Measurements from ENCODE around the gene PRR3. TPM values are rescaled to one million over a fixed set of nuclear protein-coding genes. Genes with fewer than 3 reads are reported as not detected.

The PRR3 gene
- polyA plus RNA-seq, 10 donors, result 16.0 to 28.1 (median 21.4) TPM

DNA sequence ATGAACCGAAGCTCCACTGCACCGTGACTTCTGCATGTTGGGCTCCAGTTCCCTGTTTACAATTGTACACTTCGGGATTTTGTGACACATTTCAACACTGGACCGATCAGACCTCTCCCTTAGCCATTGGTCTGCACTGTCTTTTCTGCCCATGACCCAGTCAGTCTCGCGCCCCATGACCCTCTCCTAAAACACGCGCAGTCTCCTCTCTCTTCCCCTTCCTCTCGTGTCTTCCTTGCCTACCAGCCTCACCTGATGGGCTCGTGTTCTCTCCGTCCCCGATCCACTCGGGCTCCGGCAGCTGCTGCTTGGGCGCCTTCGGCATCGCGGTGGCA lies 13.6 kb downstream of the PRR3 start:
- no peak for DNase-seq

DNA sequence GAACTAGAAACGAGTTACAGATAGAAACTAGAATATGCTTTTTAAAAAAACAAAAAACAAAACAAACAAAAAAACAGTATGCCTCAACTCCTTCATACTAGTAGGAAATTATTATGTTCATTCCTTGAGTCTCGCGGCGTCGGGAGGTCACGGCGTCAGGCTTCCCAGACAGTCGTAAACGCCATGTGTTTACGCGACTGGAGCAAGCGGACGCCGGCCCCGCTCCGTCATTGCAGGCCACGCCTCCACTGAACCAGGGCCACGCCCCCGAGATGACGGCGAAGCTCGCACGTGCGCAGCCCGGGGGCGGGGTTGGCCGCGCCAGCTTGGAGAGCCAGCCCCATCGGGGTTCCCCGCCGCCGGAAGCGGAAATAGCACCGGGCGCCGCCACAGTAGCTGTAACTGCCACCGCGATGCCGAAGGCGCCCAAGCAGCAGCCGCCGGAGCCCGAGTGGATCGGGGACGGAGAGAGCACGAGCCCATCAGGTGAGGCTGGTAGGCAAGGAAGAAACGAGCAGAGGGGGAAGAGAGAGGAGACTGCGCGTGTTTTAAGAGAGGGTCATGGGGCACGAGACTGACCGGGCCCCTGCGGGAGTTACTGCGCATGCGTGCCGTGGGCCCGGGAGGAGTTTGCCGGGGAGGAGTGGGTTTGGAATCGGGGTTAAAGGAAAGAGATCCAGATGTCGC lies 14.1 kb downstream of the PRR3 start, which contains the start of gene ABCF1:
Gene ABCF1 (plus strand): TSS at position 368 of the 687 bp plus-strand sequence. CDS start 46 bp downstream, at position 414.
- DNase-seq, result peak; percentile 97 to 100 (median 99)

DNA sequence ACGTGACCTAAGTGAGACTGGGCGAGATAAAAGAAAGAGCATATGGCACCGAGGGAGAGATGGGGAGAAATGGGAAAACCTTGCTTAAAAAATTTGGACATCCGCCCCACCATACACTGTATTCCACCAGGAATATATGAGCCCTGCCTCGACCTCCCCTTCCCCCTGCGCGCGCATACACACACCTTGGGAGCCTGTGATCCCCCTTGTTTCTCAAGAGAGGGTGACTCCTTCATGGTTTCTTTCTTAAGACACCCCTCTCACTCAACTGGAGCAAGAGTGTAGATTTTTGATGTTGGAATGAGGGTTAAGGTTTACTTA lies 14.6 kb downstream of the PRR3 start:
- no peak for DNase-seq

DNA sequence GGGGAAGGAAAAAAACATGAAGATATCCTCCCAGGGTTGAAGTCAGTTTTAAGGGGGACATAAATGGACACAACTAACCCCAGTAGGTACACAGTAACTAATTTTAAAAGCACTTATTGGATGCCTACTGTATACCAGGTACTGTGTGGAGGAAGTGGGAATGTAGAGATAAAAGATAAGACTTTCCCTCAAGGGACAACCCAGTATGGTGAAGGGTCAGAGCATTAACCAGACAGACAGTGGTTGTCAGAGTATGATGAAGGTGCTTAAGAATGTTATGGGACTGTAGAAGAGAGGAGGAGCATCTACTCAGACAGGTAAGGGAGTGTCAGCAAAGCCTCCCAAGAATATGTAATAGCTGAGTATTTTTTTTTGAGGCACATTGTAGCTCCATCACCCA lies 15.1 kb downstream of the PRR3 start:
- DNase-seq, result no peak

DNA sequence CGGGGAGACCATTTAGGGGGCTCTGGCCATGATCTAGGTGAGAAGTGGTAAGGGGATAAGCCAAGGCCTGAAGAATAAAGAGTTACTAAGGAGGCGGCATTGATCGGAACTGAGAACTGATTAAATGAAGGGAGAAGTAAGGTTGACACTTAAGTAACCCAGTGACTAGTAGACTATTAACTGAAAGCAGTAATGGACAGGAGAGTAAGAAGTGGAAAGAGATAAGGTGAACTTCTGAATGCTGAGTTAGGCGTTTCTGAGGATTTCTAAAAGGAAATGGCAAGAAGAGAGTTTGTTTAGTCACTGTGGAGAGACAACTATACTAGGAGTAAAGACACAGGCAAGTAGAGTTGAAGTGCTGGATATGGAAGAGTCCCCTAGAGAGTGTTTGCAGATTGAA lies 16.0 kb downstream of the PRR3 start:
- no peak for DNase-seq

DNA sequence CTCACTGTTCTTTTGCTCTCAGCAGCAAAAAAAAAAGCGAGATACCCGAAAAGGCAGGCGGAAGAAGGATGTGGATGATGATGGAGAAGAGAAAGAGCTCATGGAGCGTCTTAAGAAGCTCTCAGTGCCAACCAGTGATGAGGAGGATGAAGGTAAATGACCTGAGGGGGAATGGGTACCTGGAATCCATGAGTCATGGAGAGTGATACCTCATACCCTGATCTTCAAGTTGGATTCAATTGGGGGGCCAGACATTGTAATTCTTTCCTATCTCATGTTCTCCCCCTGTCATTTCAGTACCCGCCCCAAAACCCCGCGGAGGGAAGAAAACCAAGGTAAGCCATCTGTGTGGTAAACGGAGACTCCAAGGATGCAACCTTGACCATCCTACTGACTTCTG lies 21.0 kb downstream of the PRR3 start:
- no peak for DNase-seq

DNA sequence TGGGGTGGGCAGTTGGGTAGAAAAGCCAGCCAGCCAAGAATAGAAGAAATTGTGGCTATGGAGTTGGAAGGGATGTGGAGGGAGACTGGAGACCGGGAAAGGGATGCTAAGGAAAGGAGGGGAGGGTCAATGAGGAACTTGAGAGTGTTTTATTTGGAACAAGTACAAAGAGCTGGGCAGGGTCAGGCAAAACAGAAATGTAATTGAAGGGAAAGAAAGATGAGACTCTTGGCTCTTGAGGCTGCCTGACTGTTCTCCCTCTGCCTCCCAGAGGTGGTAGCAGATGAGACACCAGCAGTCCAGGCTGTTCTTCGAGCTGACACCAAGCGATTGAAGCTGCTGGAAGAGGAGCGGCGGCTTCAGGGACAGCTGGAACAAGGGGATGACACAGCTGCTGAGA lies 26.8 kb downstream of the PRR3 start:
- no peak for DNase-seq

DNA sequence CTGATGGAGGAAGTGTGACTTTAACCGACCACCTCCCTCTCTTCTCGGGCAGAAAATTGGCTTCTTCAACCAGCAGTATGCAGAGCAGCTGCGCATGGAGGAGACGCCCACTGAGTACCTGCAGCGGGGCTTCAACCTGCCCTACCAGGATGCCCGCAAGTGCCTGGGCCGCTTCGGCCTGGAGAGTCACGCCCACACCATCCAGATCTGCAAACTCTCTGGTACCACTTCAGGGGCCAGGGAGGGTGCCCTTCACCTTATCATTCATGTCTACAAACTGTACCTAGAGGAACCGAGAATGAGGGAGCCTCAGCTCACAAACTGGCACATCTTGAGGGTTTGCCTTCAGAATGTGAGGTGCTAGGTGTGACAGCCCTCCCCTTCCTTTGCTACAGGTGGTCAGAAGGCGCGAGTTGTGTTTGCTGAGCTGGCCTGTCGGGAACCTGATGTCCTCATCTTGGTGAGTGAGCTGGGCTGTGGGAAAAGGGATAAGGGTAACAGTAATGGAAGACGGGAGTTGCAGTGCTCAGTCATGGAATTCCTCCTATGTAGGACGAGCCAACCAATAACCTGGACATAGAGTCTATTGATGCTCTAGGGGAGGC lies 32.8 kb downstream of the PRR3 start:
- no peak for DNase-seq

DNA sequence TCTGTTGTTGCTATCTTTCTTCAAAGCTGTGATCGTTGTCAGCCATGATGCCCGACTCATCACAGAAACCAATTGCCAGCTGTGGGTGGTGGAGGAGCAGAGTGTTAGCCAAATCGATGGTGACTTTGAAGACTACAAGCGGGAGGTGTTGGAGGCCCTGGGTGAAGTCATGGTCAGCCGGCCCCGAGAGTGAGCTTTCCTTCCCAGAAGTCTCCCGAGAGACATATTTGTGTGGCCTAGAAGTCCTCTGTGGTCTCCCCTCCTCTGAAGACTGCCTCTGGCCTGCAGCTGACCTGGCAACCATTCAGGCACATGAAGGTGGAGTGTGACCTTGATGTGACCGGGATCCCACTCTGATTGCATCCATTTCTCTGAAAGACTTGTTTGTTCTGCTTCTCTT lies 33.4 kb downstream of the PRR3 start:
- no peak for DNase-seq

DNA sequence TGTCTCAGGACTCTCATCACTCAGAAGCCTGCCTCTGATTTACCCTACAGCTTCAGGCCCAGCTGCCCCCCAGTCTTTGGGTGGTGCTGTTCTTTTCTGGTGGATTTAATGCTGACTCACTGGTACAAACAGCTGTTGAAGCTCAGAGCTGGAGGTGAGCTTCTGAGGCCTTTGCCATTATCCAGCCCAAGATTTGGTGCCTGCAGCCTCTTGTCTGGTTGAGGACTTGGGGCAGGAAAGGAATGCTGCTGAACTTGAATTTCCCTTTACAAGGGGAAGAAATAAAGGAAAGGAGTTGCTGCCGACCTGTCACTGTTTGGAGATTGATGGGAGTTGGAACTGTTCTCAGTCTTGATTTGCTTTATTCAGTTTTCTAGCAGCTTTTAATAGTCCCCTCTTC lies 33.9 kb downstream of the PRR3 start:
- no peak for DNase-seq

DNA sequence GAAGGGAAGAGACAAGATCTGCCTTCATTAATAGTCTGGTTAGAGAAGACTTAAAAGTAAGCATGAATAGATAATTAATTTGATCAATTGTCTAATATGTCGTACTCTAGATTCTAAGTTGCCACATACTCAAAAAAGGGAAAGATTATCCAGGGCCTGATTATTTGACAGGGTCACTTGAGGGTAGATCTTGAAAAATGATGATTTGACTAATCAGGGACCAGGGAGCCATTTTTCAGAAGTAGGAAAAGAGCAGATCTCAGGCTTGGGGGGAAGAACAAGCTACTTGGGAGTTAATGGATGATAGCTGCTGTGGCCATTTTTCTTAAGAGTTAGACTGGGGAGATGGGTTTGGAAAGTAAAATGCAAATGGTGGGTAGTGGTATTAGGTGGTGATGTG lies 35.2 kb downstream of the PRR3 start:
- DNase-seq, result no peak

DNA sequence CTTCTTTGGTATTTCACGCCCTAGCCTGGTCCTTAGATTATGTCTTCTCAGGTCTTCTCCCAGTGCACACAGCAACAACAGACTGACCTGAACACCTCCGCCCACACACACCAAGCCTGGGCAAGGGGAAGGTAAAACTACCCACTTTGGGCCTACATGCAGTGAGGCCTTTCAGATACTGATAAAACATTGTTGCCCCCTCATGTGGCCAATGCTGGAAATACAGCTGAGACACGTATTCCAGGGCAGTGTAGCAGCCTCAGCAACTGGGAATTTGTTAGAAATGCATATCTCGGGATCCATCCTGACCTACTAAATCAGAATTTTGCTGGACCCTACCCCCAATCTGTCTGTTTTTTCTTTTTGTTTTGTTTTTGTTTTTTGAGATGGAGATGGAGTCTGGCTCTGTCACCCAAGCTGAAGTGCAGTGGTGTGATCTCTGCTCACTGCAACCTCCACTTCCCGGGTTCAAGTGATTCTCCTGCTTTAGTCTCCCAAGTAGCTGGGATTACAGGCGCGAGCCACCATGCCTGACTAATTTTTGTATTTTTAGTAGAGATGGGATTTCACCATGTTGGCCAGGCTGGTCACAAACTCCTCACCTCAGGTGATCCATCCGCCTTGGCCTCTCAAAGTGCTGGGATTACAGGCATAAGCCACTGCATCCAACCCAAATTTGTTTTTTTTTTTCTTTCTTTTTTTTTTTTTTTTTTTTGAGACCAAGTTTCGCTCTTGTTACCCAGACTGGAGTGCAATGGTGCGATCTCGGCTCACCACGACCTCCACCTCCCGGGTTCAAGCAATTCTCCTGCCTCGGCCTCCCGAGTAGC lies 40.4 kb downstream of the PRR3 start:
- peak; percentile 53 to 82 (median 67) for DNase-seq

DNA sequence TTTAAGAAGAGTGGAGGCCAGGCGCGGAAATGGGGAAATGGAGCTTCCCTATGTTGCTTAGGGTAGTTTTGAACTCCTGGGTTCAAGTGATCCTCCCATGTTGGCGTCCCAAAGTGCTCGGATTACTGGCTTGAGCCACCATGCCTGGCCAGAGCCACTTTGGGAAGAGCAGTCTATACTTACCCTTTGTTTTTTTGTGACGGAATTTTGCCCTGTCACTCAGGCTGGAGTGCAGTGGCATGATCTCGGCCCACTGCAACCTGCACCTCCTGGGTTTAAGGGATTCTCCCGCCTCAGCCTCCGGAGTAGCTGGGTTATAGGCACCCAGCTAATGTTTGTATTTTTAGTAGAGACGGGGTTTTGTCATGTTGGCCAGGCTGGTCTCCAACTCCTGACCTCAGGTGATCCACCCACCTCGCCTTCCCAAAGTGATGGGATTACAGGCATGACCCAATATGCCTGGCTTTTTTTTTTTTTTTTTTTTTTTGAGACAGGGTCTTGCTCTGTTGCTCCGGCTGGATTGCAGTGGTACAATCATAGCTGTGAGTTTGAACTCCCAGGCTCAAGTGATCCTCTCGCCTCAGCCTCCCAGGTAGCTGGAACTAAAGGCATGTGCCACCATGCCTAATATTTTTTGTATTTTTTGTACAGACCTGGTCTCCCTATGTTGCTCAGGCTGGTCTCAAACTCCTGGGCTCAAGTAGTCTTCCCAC lies 42.0 kb downstream of the PRR3 start:
- DNase-seq, result no peak

DNA sequence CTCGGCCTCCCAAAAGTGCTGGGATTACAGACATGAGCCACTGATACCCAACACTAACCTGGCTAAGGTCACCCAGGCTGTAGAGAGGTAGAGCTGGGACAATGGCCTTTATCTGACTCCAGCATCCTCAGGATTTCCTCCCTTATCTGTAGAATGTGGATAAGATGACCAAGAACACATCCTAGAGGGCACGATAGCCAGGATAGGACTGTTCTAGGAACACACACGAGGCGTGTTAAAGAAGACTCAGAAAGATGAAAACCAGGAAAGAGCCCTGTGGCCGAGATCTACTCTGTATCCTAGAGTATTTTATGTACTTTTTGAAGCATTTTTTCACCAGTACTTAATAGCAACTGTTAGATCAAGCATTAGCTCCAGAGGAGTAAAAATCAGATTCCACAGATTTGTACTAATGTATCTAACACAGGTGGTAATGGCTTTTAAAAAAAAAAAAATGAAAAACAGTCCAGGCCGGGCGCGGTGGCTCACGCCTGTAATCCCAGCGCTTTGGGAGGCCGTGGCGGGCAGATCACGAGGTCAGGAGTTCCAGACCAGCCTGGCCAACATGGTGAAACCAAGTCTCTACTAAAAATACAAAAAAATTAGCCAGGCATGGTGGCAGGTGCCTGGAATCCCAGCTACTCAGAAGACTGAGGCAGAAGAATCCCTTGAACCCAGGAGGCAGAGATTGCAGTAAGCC lies 42.7 kb downstream of the PRR3 start:
- no peak for DNase-seq

DNA sequence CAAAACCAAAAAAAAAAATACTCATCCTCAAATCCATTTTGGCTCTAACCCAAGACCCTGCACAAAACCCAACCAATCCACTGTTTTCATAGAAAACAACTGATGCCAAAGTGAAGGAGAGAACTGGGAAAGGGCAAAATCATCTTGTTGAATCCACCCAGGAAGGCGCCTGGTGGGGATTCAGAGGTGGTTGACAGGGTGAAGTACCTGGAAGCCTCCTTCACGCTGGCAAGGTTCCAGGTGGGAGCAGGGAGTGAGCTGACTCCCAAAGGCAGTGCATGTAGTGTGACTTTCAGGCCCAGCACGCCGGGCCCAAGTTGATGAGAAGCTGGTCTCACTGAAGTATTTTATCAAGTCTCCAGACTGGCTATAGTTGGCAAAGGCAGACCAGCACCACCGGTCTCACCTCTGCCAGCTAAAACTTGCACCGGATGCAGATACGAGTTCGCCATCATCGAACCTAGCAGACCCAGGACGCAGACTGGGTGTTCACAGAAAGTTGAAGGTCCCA lies 43.4 kb downstream of the PRR3 start:
- no peak for DNase-seq

DNA sequence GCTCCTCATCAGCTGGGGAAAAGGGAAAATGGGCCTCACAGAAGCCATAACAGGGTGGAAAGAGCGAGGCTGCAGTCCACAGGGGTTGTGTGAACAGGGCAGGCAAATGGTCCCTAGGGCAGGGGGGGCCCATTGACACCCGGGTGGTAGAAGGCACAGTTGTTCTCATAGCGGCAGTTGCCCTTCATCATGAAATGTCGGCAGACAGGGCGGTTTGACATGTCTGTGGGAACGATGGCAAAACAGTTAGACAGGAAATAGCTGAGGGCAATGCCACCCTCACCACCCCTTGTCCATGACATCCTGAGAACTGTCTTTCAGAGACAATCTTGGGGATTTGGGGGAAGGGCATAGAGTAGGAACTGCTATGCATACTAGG lies 44.3 kb downstream of the PRR3 start:
- DNase-seq, result no peak

DNA sequence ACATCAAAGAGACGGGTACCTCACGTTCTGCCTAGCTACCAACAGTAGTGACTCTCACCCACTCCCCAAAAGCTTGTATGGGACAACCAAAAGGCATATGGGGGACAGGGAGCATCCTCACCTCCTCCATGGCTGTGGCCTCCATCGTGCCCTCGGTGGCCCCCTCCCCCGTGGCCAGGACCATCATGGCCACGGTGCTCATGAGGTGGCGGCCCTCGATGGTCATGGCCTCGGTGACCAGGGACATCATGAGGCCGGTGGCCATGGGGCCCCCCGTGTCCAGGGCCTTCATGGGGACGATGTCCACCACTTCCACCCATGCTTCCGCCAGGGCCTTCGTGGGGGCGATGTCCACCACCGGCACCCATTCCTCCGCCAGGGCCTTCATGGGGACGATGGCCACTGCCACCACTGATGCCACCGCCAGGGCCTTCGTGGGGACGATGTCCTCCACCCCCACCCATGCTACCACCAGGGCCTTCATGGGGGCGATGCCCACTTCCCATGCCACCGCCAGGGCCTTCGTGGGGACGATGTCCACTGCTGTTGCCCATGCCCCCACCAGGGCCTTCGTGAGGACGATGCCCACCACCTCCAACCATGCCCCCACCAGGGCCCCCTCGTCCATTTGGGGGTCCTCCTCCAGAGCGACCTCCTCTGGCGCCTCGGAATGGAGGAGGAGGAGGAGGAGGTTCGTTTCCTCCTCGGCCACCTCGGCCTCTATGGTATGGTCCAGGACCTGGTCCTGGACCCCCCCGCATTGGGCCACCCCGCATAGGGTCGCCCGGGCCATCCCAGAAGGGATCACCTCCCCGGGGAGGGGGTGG lies 44.9 kb downstream of the PRR3 start:
- DNase-seq, result no peak

DNA sequence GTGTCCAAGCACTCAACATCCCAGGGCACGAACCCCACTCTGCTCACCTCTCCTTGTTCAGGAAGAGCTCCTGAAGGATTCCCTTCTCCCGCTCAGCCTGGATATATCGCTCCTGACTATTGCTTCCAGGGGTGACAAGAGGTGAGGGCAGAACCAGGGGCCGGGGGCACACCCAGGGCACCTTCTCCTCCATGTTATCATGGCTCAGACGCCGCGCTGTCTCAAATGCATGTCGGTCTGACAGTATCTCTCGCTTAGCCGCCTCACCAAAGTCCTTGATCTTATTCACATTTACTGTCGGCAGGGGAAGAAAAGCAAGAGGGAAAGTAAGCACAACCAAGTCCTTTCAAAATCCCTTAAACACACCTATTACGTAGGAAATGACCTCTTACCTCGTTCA lies 46.9 kb downstream of the PRR3 start:
- no peak for DNase-seq

DNA sequence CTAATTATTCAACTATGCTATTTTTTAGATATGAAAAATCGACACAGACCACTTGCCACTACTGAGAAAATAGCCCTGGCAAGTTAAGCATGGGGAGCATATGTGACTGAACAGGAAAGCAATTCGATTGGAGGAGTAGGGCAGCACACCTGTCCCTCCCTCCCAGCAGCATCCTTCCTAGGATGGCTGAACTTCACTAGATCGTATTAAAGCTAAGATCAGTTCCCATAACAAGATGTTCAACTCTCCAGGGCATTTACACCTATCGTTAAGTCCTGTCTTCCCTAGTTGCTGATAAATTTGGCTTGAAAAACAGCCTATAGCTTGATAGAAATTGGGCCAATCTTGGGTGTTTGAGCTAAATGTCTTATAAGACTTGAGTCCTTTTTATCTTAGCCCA lies 53.0 kb downstream of the PRR3 start:
- DNase-seq, result no peak

DNA sequence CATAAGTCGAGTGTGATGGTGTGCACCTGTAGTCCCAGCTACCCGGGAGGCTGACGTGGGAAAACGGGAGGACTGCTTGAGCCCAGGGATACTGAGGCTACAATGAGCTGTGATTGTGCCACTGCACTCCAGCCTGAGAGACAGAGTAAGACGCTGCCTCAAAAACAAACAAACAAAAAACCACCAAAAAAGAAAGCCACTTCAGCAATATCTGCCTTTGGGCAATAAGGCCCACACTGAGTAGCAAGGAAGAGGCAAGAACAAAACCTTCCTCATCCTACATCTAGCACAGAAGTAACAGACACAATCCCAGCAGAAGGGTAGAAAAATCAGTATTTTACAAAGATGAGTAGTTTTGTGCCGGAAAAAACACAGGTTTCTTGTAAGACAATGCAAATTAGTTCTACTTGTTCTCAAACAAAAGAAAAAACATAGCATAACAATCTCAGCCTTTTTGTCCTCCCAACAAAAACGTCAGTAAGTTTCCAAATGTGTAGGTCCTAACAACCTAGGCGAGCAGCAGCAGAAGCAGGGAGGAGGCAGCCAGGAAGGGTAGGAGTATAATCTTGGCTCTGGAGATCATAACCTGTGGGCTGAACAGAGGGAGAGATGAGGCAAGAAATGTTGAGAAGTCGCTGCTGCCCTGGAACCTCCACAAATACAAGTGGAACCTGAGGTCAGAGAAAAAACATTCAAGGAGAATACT lies 54.2 kb downstream of the PRR3 start:
- DNase-seq, result no peak

Data from muscle of back (tissue), 11 donors.